Spleen (tissue), 7 donors: ENCODE results near the gene PEX14.

Experiments used
- CTCF ChIP-seq, 11 experiments: fragments of 200-600 bp in 7 of 11; fragments of 450-650 bp in 4 of 11; sonication (generic) in 4 of 11; IDR thresholded peaks in 8 of 11; conservative IDR thresholded peaks in 3 of 11; 1 replicate in 7 of 11; 2 replicates in 4 of 11; pipeline versions ENCODE4 v1.4.0 to v1.8.0; 2016 to 2021; ENCODE audit warnings: antibody characterized with exemption in 11 of 11, inconsistent platforms in 4 of 11, mild to moderate bottlenecking in 1 of 11
- POLR2AphosphoS5 ChIP-seq, 3 donors: sonication (generic); formaldehyde crosslinking; IDR thresholded peaks; one replicate each; pipeline ENCODE4 v1.5.1; 2017; ENCODE audit warnings: antibody characterized with exemption in 3 of 3
- donor health status: DM: no; HTN: no; CAD: no; lungs with moderate emphysema.
- donor health status: DM: no; HTN: no; CAD: no.
- donor health status: DM: no; HTN: no; CAD: no.

- TF ChIP-seq CTCF (IDR thresholded peaks at IDR 0.05 in 8 of 11, conservative IDR thresholded peaks at IDR 0.05 in 3 of 11), result no peak
- no peak for TF ChIP-seq POLR2AphosphoS5 (IDR thresholded peaks at IDR 0.05)
Measured at GRCh38 chr1:10655002-10655401, 180.3 kb downstream of the PEX14 start.
